Hematopoietic multipotent progenitor cell treated with erythropoietin and hydrocortisone succinate and interleukin-3 and kit ligand, for 15 days (in vitro differentiated cells): ENCODE data around the gene ZNRF4.

Source experiments
- DNase-seq: peaks from one replicate; pipeline ENCODE4 v3.0.0-alpha.2; 2015; ENCODE audit warnings: low spot score

ZNRF4 gene

GRCh38 chr19:5443723-5444122 lies 11.5 kb upstream of the ZNRF4 start:
- no peak for DNase-seq

- DNase-seq: no peak
Measured at GRCh38 chr19:5444431-5444830, 10.8 kb upstream of the ZNRF4 start.

- no peak for DNase-seq
Measured at GRCh38 chr19:5445071-5445470, 10.1 kb upstream of the ZNRF4 start.

- DNase-seq: no peak
Measured at GRCh38 chr19:5445561-5446055, 9.6 kb upstream of the ZNRF4 start.

GRCh38 chr19:5447700-5448311 lies 7.4 kb upstream of the ZNRF4 start:
- DNase-seq: no peak

- no peak for DNase-seq
Measured at GRCh38 chr19:5448374-5448773, 6.8 kb upstream of the ZNRF4 start.

- DNase-seq: no peak
Measured at GRCh38 chr19:5450482-5451126, 4.6 kb upstream of the ZNRF4 start.

GRCh38 chr19:5451494-5451893 lies 3.7 kb upstream of the ZNRF4 start:
- DNase-seq: no peak

- no peak for DNase-seq
Measured at GRCh38 chr19:5452594-5453565, 2.3 kb upstream of the ZNRF4 start.

- no peak for DNase-seq
Measured at GRCh38 chr19:5454743-5455142, 474 bp upstream of the ZNRF4 start.

- no peak for DNase-seq
Measured at GRCh38 chr19:5456130-5456840, 1.1 kb downstream of the ZNRF4 start.

GRCh38 chr19:5456841-5457200 lies 1.6 kb downstream of the ZNRF4 start:
- no peak for DNase-seq

- no peak for DNase-seq
Measured at GRCh38 chr19:5457709-5458108, 2.5 kb downstream of the ZNRF4 start.

GRCh38 chr19:5458420-5458819 lies 3.2 kb downstream of the ZNRF4 start:
- no peak for DNase-seq

- no peak for DNase-seq
Measured at GRCh38 chr19:5459360-5459759, 4.1 kb downstream of the ZNRF4 start.

- DNase-seq: no peak
Measured at GRCh38 chr19:5460748-5461147, 5.5 kb downstream of the ZNRF4 start.

- DNase-seq: no peak
Measured at GRCh38 chr19:5463959-5464358, 8.7 kb downstream of the ZNRF4 start.

- DNase-seq: no peak
Measured at GRCh38 chr19:5466072-5466471, 10.9 kb downstream of the ZNRF4 start.

- DNase-seq: no peak
Measured at GRCh38 chr19:5466814-5467291, 11.6 kb downstream of the ZNRF4 start.

- DNase-seq: no peak
Measured at GRCh38 chr19:5470264-5470671, 15.1 kb downstream of the ZNRF4 start.

GRCh38 chr19:5472286-5472685 lies 17.1 kb downstream of the ZNRF4 start:
- DNase-seq: no peak

- DNase-seq: no peak
Measured at GRCh38 chr19:5473646-5474045, 18.4 kb downstream of the ZNRF4 start.
